ENCODE results near the gene BPIFB1.

BPIFB1 gene

GRCh38 chr20:33349493-33349892 is 66.5 kb downstream of the BPIFB1 start:
- TF ChIP-seq, protein P1, sequence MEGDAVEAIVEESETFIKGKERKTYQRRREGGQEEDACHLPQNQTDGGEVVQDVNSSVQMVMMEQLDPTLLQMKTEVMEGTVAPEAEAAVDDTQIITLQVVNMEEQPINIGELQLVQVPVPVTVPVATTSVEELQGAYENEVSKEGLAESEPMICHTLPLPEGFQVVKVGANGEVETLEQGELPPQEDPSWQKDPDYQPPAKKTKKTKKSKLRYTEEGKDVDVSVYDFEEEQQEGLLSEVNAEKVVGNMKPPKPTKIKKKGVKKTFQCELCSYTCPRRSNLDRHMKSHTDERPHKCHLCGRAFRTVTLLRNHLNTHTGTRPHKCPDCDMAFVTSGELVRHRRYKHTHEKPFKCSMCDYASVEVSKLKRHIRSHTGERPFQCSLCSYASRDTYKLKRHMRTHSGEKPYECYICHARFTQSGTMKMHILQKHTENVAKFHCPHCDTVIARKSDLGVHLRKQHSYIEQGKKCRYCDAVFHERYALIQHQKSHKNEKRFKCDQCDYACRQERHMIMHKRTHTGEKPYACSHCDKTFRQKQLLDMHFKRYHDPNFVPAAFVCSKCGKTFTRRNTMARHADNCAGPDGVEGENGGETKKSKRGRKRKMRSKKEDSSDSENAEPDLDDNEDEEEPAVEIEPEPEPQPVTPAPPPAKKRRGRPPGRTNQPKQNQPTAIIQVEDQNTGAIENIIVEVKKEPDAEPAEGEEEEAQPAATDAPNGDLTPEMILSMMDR (IDR thresholded peaks at IDR 0.05; ENCODE audit: low read depth, low read length, missing control alignments): no peak
- no peak for DNase-seq (ENCODE audit: extremely low read depth, low read depth)
- no peak overlapping the region for H3K4me3 ChIP-seq (replicated peaks; ENCODE audit: low read depth, low read length)

DNA sequence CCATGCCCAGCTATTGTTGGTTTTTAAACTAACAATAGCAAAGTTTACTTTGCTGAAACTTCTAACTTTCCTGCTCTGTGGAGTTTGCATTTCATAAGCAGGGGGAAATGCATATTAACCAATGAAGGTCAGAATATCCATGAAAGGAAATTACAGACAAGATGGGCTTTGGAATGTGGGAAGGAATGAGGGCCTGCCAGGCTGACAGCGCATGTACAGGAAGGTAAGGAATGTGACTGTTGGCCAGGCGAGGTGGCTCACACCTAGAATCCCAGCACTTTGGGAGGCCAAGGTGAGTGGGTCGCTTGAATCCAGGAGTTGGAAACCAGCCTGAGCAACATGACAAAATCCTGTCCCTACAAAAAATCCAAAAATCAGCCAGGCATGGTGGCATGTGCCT is 68.7 kb downstream of the BPIFB1 start:
- H3K4me3 ChIP-seq (replicated peaks; ENCODE audit: low read depth, low read length): no peak overlapping the region
- no peak for DNase-seq (ENCODE audit: extremely low read depth, low read depth)
- TF ChIP-seq, protein P1 (IDR thresholded peaks at IDR 0.05; ENCODE audit: low read depth, low read length, missing control alignments): no peak

GRCh38 chr20:33352258-33353012 is 69.4 kb downstream of the BPIFB1 start:
- TF ChIP-seq, protein P1 (IDR thresholded peaks at IDR 0.05; ENCODE audit: low read depth, low read length, missing control alignments): no peak
- DNase-seq (ENCODE audit: extremely low read depth, low read depth): no peak
- H3K4me3 ChIP-seq (replicated peaks; ENCODE audit: low read depth, low read length): no peak overlapping the region

DNA sequence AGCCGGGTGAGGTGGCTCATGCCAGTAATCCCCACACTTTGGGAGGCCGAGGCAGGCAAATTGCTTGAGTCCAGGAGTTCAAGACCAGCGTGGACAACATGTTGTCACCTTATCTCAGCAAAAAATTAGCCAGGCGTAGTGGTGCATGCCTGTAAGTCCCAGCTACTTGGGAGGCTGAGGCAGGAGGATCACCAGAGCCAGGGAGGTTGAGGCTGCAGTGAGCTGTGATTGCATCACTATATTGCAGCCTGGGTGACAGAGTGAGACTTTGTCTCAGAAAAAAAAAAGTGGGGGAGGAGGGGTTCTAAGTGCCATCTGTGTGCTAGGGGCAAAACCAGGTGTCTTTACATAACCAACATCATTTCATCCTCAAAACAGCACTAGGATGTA is 70.0 kb downstream of the BPIFB1 start:
- H3K4me3 ChIP-seq (replicated peaks; ENCODE audit: low read depth, low read length): no peak overlapping the region
- TF ChIP-seq, protein P1 (IDR thresholded peaks at IDR 0.05; ENCODE audit: low read depth, low read length, missing control alignments): no peak
- no peak for DNase-seq (ENCODE audit: extremely low read depth, low read depth)
